HL-60 (cell line): ENCODE results near the gene SDK1.

Experiments used
- DNase-seq, 2 experiments: peaks; one replicate each; pipeline ENCODE4 v3.0.0-alpha.2; 2010 to 2020; ENCODE audit warnings: low read depth in 1 of 2, low spot score in 1 of 2
- H3K27ac ChIP-seq: fragments of 250-450 bp; sonication (Bioruptor Pico); replicated peaks from 2 replicates; pipeline ENCODE4 v1.5.1; 2020; ENCODE audit warnings: mild to moderate bottlenecking, moderate library complexity
- H3K27me3 ChIP-seq: fragments of 250-450 bp; sonication (Bioruptor Pico); 2 replicates; pipeline ENCODE4 v1.5.1; 2021; ENCODE audit warnings: mild to moderate bottlenecking, moderate library complexity; ENCODE audit not compliant: insufficient read depth, poor library complexity, severe bottlenecking
- H3K4me3 ChIP-seq: replicated peaks from 2 replicates; pipeline ENCODE4 v1.5.1; 2011; ENCODE audit warnings: mild to moderate bottlenecking, control low read depth, low read length; ENCODE audit not compliant: insufficient read depth
- CTCF ChIP-seq: IDR thresholded peaks from one replicate; pipeline ENCODE4 v1.5.1; 2011; ENCODE audit warnings: low read length, control low read depth, inconsistent platforms; ENCODE audit not compliant: insufficient read depth
- GABPA ChIP-seq: IDR thresholded peaks from 2 replicates; pipeline ENCODE4 v1.6.1; 2012; ENCODE audit warnings: low read depth
- POLR2AphosphoS5 ChIP-seq: IDR thresholded peaks from 2 replicates; pipeline ENCODE4 v1.6.1; 2012; ENCODE audit warnings: low read depth
- SPI1 ChIP-seq: IDR thresholded peaks from 2 replicates; pipeline ENCODE4 v1.6.1; 2012; ENCODE audit warnings: low read depth, mild to moderate bottlenecking, borderline replicate concordance
- TF ChIP-seq, protein P1 (sequence below): IDR thresholded peaks from 2 replicates; pipeline ENCODE4 v1.6.1; 2012; ENCODE audit warnings: low read depth; ENCODE audit not compliant: insufficient replicate concordance

Gene SDK1

DNA sequence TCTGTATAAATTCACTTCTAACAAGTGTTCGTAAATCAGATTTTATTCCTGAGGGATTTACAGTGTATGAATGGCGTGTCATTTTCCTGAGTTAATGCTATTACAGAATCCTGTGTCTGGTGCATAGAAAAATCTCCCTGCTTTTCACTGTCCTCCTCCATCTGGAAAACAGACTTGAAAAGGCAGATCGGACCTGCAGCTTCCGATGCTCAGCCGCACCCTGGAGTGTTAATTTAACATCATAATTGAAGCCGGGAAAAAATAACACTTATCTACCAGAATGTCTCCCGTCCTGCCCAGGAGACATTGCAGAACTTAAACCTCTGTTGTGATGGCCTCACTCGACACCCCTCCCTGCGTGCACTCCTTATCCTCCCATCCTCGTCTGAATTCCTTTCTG is 939.0 kb downstream of the SDK1 start:
- DNase-seq: no peak
- TF ChIP-seq, protein P1, sequence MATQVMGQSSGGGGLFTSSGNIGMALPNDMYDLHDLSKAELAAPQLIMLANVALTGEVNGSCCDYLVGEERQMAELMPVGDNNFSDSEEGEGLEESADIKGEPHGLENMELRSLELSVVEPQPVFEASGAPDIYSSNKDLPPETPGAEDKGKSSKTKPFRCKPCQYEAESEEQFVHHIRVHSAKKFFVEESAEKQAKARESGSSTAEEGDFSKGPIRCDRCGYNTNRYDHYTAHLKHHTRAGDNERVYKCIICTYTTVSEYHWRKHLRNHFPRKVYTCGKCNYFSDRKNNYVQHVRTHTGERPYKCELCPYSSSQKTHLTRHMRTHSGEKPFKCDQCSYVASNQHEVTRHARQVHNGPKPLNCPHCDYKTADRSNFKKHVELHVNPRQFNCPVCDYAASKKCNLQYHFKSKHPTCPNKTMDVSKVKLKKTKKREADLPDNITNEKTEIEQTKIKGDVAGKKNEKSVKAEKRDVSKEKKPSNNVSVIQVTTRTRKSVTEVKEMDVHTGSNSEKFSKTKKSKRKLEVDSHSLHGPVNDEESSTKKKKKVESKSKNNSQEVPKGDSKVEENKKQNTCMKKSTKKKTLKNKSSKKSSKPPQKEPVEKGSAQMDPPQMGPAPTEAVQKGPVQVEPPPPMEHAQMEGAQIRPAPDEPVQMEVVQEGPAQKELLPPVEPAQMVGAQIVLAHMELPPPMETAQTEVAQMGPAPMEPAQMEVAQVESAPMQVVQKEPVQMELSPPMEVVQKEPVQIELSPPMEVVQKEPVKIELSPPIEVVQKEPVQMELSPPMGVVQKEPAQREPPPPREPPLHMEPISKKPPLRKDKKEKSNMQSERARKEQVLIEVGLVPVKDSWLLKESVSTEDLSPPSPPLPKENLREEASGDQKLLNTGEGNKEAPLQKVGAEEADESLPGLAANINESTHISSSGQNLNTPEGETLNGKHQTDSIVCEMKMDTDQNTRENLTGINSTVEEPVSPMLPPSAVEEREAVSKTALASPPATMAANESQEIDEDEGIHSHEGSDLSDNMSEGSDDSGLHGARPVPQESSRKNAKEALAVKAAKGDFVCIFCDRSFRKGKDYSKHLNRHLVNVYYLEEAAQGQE: no peak
- TF ChIP-seq CTCF (no peak), SPI1 (no peak), GABPA (no peak)
- Histone ChIP-seq H3K4me3 (no peak overlapping the region), H3K27me3 (no peaks in the 10 kb centered on the region), H3K27ac (no peak overlapping the region)

- Histone ChIP-seq H3K4me3 (no peak overlapping the region), H3K27me3 (no peaks in the 10 kb centered on the region), H3K27ac (no peak overlapping the region)
- DNase-seq: no peak
- TF ChIP-seq SPI1 (no peak), GABPA (no peak), POLR2AphosphoS5 (no peak), CTCF (no peak)
- TF ChIP-seq, protein P1: no peak
Observed at GRCh38 chr7:4240520-4241303, 939.7 kb downstream of the SDK1 start.

DNA sequence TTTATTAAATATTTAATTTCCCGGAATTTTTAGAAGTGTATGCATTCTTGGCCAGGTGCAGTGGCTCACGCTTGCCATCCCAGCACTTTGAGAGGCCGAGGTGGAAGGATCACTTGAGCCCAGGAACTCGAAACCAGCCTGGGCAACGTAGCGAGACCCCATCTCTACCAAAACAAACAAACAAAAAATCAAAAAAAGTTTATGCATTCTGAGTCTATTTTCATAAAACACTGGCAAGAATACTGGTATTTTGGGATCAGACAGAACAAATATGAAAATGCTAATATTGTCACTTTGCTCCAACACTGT is 940.2 kb downstream of the SDK1 start:
- Histone ChIP-seq H3K27ac (no peak overlapping the region), H3K27me3 (no peaks in the 10 kb centered on the region), H3K4me3 (no peak overlapping the region)
- no peak for DNase-seq
- TF ChIP-seq GABPA (no peak), CTCF (no peak), SPI1 (no peak), POLR2AphosphoS5 (no peak)
- TF ChIP-seq, protein P1: no peak
